Mesodermal cell (in vitro differentiated cells): ENCODE data around the gene EPHB1.

Experiments
- H3K27ac ChIP-seq: 2 replicates; pipeline ENCODE4 v1.7.0; 2013; ENCODE audit warnings: mild to moderate bottlenecking, low read depth, low read length, moderate library complexity; ENCODE audit not compliant: severe bottlenecking
- H3K36me3 ChIP-seq: 2 replicates; pipeline ENCODE4 v1.7.1; 2013; ENCODE audit warnings: mild to moderate bottlenecking, low read length, moderate library complexity; ENCODE audit not compliant: control insufficient read depth, insufficient read depth
- H3K4me1 ChIP-seq: one replicate; pipeline ENCODE4 v1.7.1; 2013; ENCODE audit warnings: mild to moderate bottlenecking, low read length; ENCODE audit not compliant: insufficient read depth, control insufficient read depth, poor library complexity, severe bottlenecking
- H3K4me3 ChIP-seq: 2 replicates; pipeline ENCODE4 v1.7.0; 2013; ENCODE audit warnings: low read length, control low read depth, mild to moderate bottlenecking; ENCODE audit not compliant: insufficient read depth, poor library complexity, severe bottlenecking; ENCODE audit errors: extremely low read depth
- H3K9me3 ChIP-seq: 2 replicates; pipeline ENCODE4 v1.7.1; 2013; ENCODE audit warnings: mild to moderate bottlenecking, low read length, moderate library complexity; ENCODE audit not compliant: control insufficient read depth
- WGBS, 2 experiments: methylation state at CpG; one replicate each; pipeline ENCODE4 v1.1.5; 2013; ENCODE audit warnings: missing lambda C conversion rate in 2 of 2; ENCODE audit not compliant: insufficient coverage in 2 of 2; 5-methylcytosine and 5-hydroxymethylcytosine counted together

EPHB1 gene

DNA sequence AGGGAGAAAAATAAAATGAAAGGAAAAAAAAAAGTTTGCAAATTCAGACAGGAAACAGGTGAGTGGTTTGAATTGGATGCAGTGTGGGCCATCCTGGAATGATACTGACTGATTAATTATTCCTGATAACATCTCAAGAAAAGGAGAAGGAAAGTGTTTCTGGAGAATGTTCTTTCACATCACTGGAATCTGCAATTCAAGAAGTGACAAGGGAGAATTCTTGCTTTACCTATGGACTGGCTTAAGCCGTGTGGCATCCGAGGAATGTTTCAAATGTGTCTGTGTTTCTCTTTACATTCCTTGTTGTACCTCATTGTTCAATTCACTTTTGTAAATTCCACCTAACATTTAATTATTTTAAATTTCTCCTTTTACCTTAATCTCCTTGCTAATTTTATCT, 465.0 kb downstream of the EPHB1 start:
- H3K4me1 ChIP-seq, result peaks cover 5% of the 10 kb centered on the region
- WGBS, 2 experiments, result 64 to 80% methylated on average over 2 of the region's 2 CpGs
- H3K36me3 ChIP-seq, result no peaks in the 10 kb centered on the region
- H3K4me3 ChIP-seq, result no peak overlapping the region
- H3K9me3 ChIP-seq, result no peaks in the 10 kb centered on the region
- no peak overlapping the region for H3K27ac ChIP-seq

- 75 to 89% methylated on average over 1 of the region's 6 CpGs for WGBS, 2 experiments
- H3K36me3 ChIP-seq, result no peaks in the 10 kb centered on the region
- no peak overlapping the region for H3K27ac ChIP-seq
- H3K4me1 ChIP-seq, result peaks cover 5% of the 10 kb centered on the region
- H3K4me3 ChIP-seq, result no peak overlapping the region
- H3K9me3 ChIP-seq, result no peaks in the 10 kb centered on the region
Measured at GRCh38 chr3:135261214-135261775, 466.2 kb downstream of the EPHB1 start.

DNA sequence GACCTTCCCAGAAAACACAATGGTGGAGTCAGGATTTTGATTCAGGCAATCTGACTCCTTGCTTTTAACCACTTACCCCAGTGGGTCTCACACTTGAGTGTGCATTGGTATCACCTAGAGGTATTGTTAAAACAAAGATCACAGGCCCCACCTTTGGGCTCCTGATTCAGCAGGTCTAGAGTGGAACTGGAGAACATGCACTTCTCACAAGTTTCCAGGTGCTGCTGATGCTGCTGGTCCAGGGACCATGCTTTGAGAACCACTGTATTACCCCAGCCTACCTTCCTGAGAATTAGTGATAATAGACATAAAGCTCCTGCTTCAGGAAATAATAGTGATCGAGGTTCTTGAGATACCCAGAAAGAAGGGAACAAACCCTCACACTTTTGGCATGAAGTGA, 466.9 kb downstream of the EPHB1 start:
- H3K9me3 ChIP-seq, result no peaks in the 10 kb centered on the region
- no peak overlapping the region for H3K27ac ChIP-seq
- no CpG with 5 or more reads among the region's 1 CpG for WGBS, 2 experiments
- H3K4me3 ChIP-seq, result no peak overlapping the region
- no peaks in the 10 kb centered on the region for H3K36me3 ChIP-seq
- peaks cover 5% of the 10 kb centered on the region for H3K4me1 ChIP-seq

DNA sequence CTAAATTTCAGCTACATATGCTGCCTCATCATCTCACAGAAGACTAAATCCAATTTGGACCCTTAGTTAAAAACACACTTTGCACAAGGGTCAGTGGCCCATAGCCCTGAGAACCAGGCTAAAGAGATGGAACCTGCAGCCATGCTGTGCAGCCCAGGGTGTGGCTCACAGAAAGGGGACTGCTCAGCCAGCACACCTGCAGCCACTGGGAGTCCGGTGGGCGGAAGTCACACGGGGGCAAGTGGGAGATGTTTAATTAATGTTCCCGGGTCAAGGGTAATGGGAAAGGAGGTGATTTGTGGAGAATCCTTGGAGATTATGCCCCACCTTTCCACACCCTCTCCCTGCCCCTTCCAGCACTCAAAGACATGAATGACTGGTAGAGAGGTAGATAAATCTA, 467.4 kb downstream of the EPHB1 start:
- H3K9me3 ChIP-seq, result no peaks in the 10 kb centered on the region
- H3K27ac ChIP-seq, result no peak overlapping the region
- H3K4me1 ChIP-seq, result peaks cover 5% of the 10 kb centered on the region
- no peaks in the 10 kb centered on the region for H3K36me3 ChIP-seq
- no peak overlapping the region for H3K4me3 ChIP-seq
- no CpG with 5 or more reads among the region's 4 CpGs for WGBS, 2 experiments

- peaks cover 5% of the 10 kb centered on the region for H3K4me1 ChIP-seq
- H3K36me3 ChIP-seq, result no peaks in the 10 kb centered on the region
- H3K27ac ChIP-seq, result no peak overlapping the region
- 67 to 94% methylated on average over 3 of the region's 3 CpGs for WGBS, 2 experiments
- H3K9me3 ChIP-seq, result no peaks in the 10 kb centered on the region
- no peak overlapping the region for H3K4me3 ChIP-seq
Measured at GRCh38 chr3:135263331-135263730, 468.3 kb downstream of the EPHB1 start.

- H3K4me1 ChIP-seq, result no peaks in the 10 kb centered on the region
- H3K4me3 ChIP-seq, result no peak overlapping the region
- H3K27ac ChIP-seq, result no peak overlapping the region
- no peaks in the 10 kb centered on the region for H3K9me3 ChIP-seq
- no peaks in the 10 kb centered on the region for H3K36me3 ChIP-seq
- WGBS, 2 experiments, result 95 to 97% methylated on average over 3 of the region's 6 CpGs
Measured at GRCh38 chr3:135267487-135267886, 472.4 kb downstream of the EPHB1 start.

DNA sequence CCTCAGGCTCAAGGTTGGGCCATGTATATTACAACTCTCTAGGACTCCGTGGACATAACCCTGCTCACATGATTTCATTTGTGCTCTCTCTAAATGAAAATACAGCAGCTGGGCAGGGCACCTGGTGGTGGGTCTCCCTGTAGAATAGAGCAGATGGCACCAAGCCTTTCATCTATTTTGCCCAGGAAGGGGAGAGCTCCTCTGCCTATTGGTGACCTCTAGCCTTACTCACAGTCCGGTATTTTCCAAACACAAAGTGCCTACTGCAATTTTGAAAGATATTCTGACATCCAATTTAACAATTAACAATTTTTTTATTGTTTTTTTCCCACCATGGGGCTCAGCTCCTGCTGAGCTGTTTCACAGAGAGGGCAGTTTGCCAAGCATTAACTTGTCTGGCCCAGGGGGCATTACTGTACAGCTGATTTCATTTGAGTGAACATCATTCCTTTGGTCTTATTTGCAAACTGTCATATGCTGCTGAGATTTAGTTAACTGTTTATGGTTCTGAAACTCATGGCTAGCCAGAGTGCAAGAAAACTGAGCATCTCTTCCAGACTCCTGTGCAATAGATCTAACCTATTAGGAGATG, 474.0 kb downstream of the EPHB1 start:
- Histone ChIP-seq H3K9me3 (no peaks in the 10 kb centered on the region), H3K4me3 (no peak overlapping the region), H3K4me1 (no peaks in the 10 kb centered on the region), H3K36me3 (no peaks in the 10 kb centered on the region), H3K27ac (no peak overlapping the region)
- 40 to 100% methylated on average over 1 of the region's 2 CpGs for WGBS, 2 experiments

DNA sequence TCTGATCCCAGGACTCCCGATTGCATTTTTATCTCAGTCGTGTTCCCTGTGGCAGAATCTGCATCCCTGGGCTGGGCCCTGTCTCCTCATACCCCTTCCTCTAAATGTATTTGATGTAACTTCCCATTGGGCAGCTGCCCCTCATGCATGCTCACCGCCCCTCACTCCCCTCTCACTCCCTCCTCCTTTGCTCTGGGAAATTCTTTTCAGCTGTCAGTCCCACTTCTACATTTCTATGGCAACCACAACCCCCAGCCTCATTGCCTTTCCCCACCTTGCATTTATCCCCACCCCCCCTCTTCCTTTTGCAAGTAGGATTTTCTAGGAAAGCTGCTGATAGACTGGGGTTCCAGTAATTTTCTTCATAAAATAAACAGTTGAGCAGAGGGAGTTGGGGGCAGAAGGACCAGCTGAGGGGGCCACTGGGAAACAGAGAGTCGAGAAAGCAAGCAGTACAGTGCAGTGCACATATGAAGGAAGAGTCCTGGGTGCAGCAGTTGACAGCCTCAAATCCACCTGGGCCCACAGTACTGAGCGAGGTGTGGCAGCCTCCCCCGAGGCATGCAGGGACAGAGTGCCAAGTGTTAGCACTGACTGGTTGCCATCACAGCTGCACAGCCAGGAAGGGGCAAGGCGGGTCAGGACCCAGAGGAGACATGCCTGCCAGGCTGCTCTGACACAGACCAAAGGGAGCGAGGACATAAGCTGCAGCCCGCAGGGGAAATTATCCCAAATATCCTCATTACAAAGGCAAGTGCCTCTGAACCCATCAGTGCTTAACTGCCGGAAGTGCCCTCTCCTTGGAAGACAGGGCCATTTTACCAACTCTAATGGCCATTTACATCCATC, 476.3 kb downstream of the EPHB1 start:
- no peak overlapping the region for H3K27ac ChIP-seq
- no peak overlapping the region for H3K4me3 ChIP-seq
- WGBS, 2 experiments, result 70 to 74% methylated on average over 7 to 10 of the region's 10 CpGs
- no peaks in the 10 kb centered on the region for H3K36me3 ChIP-seq
- no peaks in the 10 kb centered on the region for H3K4me1 ChIP-seq
- no peaks in the 10 kb centered on the region for H3K9me3 ChIP-seq

DNA sequence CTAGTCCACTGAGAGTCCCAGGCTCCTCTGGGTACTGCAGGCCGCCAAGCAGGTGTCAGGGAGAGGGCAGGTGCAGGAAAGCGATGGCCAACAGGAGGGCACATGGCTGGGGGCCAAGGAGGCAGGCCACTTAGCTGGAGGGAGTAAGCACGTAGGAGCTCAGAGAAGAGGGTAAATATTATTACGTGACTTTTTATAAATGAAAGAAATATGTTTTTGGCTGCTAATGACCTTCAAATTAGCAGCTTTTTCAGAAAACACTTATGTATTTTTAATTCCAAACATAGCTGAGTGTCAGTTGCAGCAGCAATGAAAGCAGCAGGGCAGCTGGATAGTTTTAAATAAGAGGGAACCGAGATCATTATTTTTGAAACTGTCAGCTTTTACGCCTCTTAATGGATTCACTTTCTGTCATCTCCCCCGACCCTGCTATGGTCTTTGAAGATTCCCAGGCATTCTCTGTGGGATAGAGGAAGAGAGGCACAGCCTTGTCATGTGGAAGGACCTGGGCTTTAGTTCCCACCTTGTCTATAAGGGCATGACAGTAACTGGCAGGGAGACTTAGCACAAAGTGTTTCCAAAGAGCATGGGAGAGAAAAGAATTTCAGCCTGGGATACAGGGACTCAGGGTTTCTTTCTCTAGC, 477.1 kb downstream of the EPHB1 start:
- Histone ChIP-seq H3K9me3 (no peaks in the 10 kb centered on the region), H3K27ac (no peak overlapping the region), H3K4me3 (no peak overlapping the region), H3K4me1 (no peaks in the 10 kb centered on the region), H3K36me3 (no peaks in the 10 kb centered on the region)
- 67 to 80% methylated on average over 5 of the region's 7 CpGs for WGBS, 2 experiments

DNA sequence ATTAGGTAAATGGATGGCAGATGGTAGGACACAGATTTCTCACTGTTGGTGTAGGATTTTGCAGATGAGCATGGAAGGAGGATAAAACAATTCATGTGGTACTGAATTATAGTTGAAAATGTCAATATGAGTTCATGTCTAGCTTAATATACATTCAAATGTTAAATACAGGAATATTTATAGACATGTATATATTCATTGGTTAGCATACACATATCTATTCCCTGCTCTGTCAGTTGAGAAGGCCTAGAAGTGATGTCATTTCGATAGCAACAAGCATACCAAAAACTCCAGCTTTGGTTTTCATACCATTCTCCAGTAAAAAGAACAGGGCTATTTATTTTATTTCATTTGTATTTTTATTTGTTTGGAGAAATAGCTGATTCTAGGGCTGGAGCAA, 497.1 kb downstream of the EPHB1 start:
- Histone ChIP-seq H3K4me1 (no peaks in the 10 kb centered on the region), H3K9me3 (no peaks in the 10 kb centered on the region), H3K36me3 (no peaks in the 10 kb centered on the region), H3K27ac (no peak overlapping the region), H3K4me3 (no peak overlapping the region)
- no CpG with 5 or more reads among the region's 1 CpG for WGBS, 2 experiments
